Thyroid gland (tissue), 4 donors: ENCODE results near the gene WDR13. TPM values are rescaled to one million over a fixed set of nuclear protein-coding genes. Genes with fewer than 3 reads are reported as not detected.
A peak's percentile ranks its signal among the peaks of the same experiment; 100 is the strongest.
"Not testable (repeated sequence)": the region's sequence is repeated elsewhere in the genome, so short reads cannot be mapped to it uniquely, and the experiment has no call there.

Experiments
- DNase-seq, 2 donors: peaks; one replicate each; pipeline ENCODE4 v3.0.0-alpha.2; 2019
- H3K27ac ChIP-seq, 3 donors: fragments of 200-600 bp; sonication (generic); 1 replicate in 2 of 3; 2 replicates in 1 of 3; pipeline ENCODE4 v1.5.1; 2016 to 2019; ENCODE audit warnings: mild to moderate bottlenecking in 1 of 3, moderate library complexity in 1 of 3
- H3K27me3 ChIP-seq: fragments of 200-600 bp; sonication (generic); one replicate; pipeline ENCODE4 v1.5.1; 2019
- H3K36me3 ChIP-seq, 2 donors: fragments of 200-600 bp; sonication (generic); one replicate each; pipeline ENCODE4 v1.5.1; 2016 to 2019
- H3K4me1 ChIP-seq, 2 donors: fragments of 200-600 bp; sonication (generic); one replicate each; pipeline ENCODE4 v1.5.1; 2017 to 2019
- H3K4me3 ChIP-seq, 3 donors: fragments of 200-600 bp; sonication (generic); replicated peaks in 1 of 3; 1 replicate in 2 of 3; 2 replicates in 1 of 3; pipeline ENCODE4 v1.5.1; 2016; ENCODE audit warnings: mild to moderate bottlenecking in 1 of 3
- H3K9me3 ChIP-seq: fragments of 200-600 bp; sonication (generic); one replicate; pipeline ENCODE4 v1.5.1; 2017
- POLR2A ChIP-seq, 2 donors: fragments of 450-650 bp; IDR thresholded peaks; one replicate each; pipeline ENCODE4 v1.6.1; 2017; ENCODE audit warnings: antibody characterized with exemption in 2 of 2, mild to moderate bottlenecking in 2 of 2, moderate library complexity in 1 of 2
- WGBS, 2 donors: methylation state at CpG; one replicate each; pipeline ENCODE4 v1.1.5; 2017; 5-methylcytosine and 5-hydroxymethylcytosine counted together
- intact Hi-C: fragments of 100-400 bp; cut with DNase I; formaldehyde crosslinking; loops from one replicate; pipeline ENCODE4 v1.15.1; 2023
- total RNA-seq, 4 donors: library from RNA; depleted of rRNA; stranded (reverse); fragments of >200 nt; gene quantifications; one replicate each; pipeline ENCODE4 v1.2.3, GENCODE V29; 2016
- TF ChIP-seq, protein P1 (sequence below), 6 experiments: fragments of 200-600 bp in 3 of 6; fragments of 450-650 bp in 3 of 6; sonication (generic) in 3 of 6; IDR thresholded peaks; one replicate each; pipeline ENCODE4 v1.5.1; 2016 to 2019; ENCODE audit warnings: antibody characterized with exemption in 6 of 6, mild to moderate bottlenecking in 2 of 6, inconsistent platforms in 1 of 6, moderate library complexity in 1 of 6

WDR13 gene
- total RNA-seq: 100 to 1,000 TPM; 134 to 181 (median 171) TPM

DNA sequence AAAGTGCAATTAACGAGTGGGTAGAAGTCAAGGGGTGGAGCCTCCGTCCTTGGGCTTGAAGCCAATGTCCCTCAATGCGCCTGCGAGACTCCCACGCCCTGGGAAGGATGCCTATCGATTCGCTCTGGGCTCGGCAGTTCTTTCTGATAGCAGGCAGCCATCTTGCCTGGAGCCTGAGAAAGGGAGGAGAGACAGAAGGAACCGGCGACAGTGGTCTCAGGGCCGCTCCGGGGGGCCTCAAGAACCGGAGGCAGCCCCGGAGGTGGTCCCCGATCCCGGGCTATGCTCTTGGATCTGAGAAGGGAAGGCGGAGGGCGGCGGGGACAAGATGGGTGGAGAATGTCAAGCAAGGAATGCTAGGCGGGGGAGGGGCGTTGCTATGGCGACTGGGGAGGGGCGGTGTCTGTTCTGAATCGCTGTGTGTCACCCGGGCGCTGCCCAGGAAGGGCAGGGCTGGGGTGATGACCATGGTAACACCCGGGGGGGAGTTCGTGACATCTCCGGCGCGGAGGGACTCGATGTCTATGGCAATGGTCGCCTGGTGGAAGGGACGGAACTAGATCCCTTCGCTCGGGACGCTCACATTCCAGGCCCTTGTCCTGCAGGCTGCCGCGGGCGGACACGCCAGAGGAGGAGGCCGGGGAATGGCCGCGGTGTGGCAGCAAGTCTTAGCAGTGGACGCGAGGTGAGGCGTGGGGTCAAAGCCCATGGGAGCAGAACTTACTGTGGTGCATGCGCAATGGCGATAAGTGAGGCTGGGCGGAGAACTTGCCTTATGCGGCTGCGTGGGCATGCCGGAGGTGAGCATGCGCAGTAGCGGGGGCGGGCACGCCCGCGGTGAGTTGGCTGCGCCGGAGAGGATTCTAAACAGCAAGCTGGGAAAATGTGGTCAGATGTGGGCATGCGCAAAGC lies at the start of gene WDR13:
Gene WDR13, plus strand, starts transcription at position 140 of the 912 bp plus-strand sequence. Its CDS starts 505 bp downstream, at position 645.
- intact Hi-C loops: no loop called here

GRCh38 chrX:48548871-48549270 lies 48.4 kb upstream of the WDR13 start:
- Histone ChIP-seq H3K9me3 (no peaks in the 10 kb centered on the region), H3K36me3 (no peaks in the 10 kb centered on the region), H3K27me3 (no peaks in the 10 kb centered on the region), H3K4me1 (no peaks in the 10 kb centered on the region), H3K27ac (no peak overlapping the region), H3K4me3 (no peak overlapping the region)
- intact Hi-C loops: no loop called here
- DNase-seq: no peak
- TF ChIP-seq POLR2A (IDR thresholded peaks at IDR 0.05): no peak
- TF ChIP-seq, protein P1, sequence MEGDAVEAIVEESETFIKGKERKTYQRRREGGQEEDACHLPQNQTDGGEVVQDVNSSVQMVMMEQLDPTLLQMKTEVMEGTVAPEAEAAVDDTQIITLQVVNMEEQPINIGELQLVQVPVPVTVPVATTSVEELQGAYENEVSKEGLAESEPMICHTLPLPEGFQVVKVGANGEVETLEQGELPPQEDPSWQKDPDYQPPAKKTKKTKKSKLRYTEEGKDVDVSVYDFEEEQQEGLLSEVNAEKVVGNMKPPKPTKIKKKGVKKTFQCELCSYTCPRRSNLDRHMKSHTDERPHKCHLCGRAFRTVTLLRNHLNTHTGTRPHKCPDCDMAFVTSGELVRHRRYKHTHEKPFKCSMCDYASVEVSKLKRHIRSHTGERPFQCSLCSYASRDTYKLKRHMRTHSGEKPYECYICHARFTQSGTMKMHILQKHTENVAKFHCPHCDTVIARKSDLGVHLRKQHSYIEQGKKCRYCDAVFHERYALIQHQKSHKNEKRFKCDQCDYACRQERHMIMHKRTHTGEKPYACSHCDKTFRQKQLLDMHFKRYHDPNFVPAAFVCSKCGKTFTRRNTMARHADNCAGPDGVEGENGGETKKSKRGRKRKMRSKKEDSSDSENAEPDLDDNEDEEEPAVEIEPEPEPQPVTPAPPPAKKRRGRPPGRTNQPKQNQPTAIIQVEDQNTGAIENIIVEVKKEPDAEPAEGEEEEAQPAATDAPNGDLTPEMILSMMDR (IDR thresholded peaks at IDR 0.05): no peak
- 97 to 100% methylated on average over 3 of the region's 3 CpGs for whole genome bisulfite sequencing, 2 donors

More for the DNA sequence above, at the start of gene WDR13:
- TF ChIP-seq POLR2A (IDR thresholded peaks at IDR 0.05): peak; percentile 33 to 79
- TF ChIP-seq, protein P1 (IDR thresholded peaks at IDR 0.05): no peak
- Histone ChIP-seq H3K4me1 (peaks cover 0 to 5% of the 10 kb centered on the region in 2 donors), H3K9me3 (no peaks in the 10 kb centered on the region), H3K27ac (peak within 1 kb of the TSS; percentile 88 to 98 (median 94)), H3K27me3 (no peaks in the 10 kb centered on the region), H3K36me3 (peaks cover 19 to 23% of the 10 kb centered on the region in 2 donors), H3K4me3 (peak within 1 kb of the TSS in 2 of 3 donors; percentile 38 to 58)
- 0% methylated on average over 5 to 25 of the region's 62 CpGs for WGBS, 2 donors
- peak; percentile 89 to 92 for DNase-seq

- H3K9me3 ChIP-seq, DNase-seq, H3K27ac ChIP-seq, intact Hi-C loops, H3K4me3 ChIP-seq, H3K4me1 ChIP-seq, H3K27me3 ChIP-seq: not testable (repeated sequence)
- H3K36me3 ChIP-seq: peaks cover 0 to 12% of the 10 kb centered on the region in 2 donors
- WGBS, 2 donors: 82 to 87% methylated on average over 9 of the region's 9 CpGs
These were observed 41.5 kb upstream of the WDR13 start for GRCh38 chrX:48555731-48556325.

- WGBS, 2 donors: 82 to 85% methylated on average over 4 of the region's 4 CpGs
- Histone ChIP-seq H3K27me3 (no peaks in the 10 kb centered on the region), H3K36me3 (peaks cover 0 to 12% of the 10 kb centered on the region in 2 donors), H3K27ac (no peak overlapping the region), H3K9me3 (no peaks in the 10 kb centered on the region), H3K4me1 (no peaks in the 10 kb centered on the region), H3K4me3 (no peak overlapping the region)
- no peak for DNase-seq
- intact Hi-C loops: no loop called here
- TF ChIP-seq, protein P1 (IDR thresholded peaks at IDR 0.05): no peak
- TF ChIP-seq POLR2A (IDR thresholded peaks at IDR 0.05): no peak
These were observed 39.0 kb upstream of the WDR13 start for GRCh38 chrX:48558271-48558670.

GRCh38 chrX:48559636-48560035 lies 37.7 kb upstream of the WDR13 start:
- Histone ChIP-seq H3K27ac (no peak overlapping the region), H3K36me3 (peaks cover 0 to 12% of the 10 kb centered on the region in 2 donors), H3K9me3 (no peaks in the 10 kb centered on the region), H3K4me1 (no peaks in the 10 kb centered on the region), H3K27me3 (no peaks in the 10 kb centered on the region), H3K4me3 (no peak overlapping the region)
- WGBS, 2 donors: 93 to 97% methylated on average over 3 to 13 of the region's 24 CpGs
- intact Hi-C loops: no loop called here
- no peak for DNase-seq
- TF ChIP-seq POLR2A (IDR thresholded peaks at IDR 0.05): no peak
- TF ChIP-seq, protein P1 (IDR thresholded peaks at IDR 0.05): no peak
